HPDE6-E6E7 (cell line): ENCODE results near the gene MRPS21.
A peak's percentile ranks its signal among the peaks of the same experiment; 100 is the strongest.
"Not testable (repeated sequence)": the region's sequence is repeated elsewhere in the genome, so short reads cannot be mapped to it uniquely, and the experiment has no call there.

Source experiments
- DNase-seq: peaks from one replicate; pipeline ENCODE4 v3.0.0; 2011; ENCODE audit warnings: missing footprints; ENCODE audit errors: extremely low spot score

Gene MRPS21

DNA sequence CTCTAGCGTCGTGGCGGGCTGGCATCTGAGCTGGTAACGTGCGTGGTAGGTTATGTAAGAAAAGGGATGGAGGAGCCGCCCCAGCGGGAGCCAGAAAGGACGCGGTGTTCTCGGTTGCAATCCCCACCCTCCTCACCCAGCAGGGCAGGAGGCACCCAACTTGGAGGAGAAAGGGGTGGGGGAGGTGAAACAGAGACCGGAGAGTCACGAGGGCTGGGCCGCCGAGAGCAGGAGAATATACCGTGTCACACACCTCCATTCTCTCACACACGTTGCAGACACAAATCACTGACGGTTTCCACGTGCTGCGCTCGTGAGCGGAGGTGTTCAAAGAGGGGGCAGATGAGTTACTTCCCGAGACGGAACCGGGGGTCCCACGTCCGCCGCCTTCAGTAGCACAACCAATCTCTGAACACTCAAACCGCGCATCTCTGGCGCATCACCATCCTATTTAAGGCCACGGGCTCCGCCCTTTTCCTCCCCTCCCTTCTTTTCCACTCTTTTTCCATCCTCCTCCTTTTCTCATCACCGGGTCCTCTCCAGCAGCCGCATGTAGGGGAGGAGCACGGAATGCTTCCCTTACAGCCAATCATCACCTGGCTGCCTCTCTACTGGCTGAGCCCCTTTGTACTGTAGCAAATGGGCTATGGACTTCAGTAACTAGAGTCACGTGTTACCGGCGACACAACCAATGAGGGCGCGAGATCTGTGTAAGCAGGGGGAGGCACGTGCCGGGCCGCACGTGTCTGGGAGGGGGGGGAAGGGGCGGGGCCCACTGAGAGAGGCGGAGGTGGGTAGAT, 11.7 kb upstream of the MRPS21 start, which contains the start of gene CIART:
CIART (plus strand) TSS at position 797 of the 800 bp plus-strand sequence. CDS start 714 bp downstream, outside the sequence.
- DNase-seq = peak; percentile 99

GRCh38 chr1:150282558-150282958, 11.1 kb upstream of the MRPS21 start:
- no peak for DNase-seq

GRCh38 chr1:150283260-150283659, 10.4 kb upstream of the MRPS21 start:
- no peak for DNase-seq

DNA sequence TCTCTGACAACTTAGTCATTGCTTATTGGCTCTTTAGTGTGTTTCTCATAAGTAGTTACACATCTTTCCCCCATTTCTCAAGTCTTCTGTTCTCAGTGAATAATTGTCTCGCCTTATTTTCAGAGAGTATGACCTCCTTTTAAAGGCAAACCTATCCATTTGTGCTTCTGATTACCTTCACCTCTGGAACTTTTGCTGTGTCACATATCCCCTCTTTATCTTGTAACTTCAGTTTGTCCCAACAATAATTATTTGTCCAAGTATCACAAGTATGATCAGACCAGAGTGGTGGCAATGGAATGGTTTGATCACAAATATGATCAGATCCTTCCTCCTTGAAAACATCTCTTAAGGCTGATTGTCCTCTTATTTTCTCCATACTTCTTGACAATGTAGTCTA, 5.3 kb upstream of the MRPS21 start:
- DNase-seq = no peak

DNA sequence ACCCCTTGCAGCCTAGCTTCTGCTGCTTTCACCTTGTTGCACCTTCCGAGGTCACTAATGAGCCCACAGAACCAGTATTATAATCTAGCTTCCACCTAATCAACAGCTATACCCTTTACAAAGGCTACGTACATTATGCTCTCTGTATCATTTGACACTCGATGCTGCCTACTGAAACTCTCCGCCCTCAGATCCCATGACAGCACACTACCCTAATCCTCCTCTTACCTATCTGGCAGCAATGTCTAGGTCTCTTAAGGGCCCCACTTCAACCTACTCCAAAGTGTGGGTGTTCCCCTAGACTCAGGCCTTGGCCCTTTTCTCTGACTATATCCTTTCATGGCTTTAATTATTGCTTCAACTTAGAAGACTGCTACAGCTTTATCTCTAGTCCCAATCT, 4.8 kb upstream of the MRPS21 start:
- no peak for DNase-seq

DNA sequence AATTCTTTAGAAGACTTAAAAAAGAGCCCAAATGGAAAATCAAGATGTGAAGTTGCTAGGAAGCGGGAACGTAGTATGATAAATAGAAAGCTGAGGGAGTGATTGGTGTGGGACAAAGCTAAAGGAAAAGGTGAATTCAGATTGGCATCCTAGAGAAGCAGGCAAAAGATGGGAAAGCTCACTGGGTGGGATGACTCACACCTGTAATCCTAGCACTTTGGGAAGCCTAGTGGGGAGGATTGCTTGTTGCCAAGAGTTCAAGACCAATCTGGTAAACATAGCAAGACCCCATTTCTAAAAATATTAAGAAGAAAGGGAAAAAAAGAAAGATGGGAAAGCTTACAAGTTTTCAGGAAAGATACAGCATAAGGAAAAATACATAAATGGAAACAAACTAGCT, 1.8 kb downstream of the MRPS21 start:
- no peak for DNase-seq

GRCh38 chr1:150299716-150300115, 6.1 kb downstream of the MRPS21 start:
- DNase-seq = no peak

- DNase-seq = no peak
These were observed 8.7 kb downstream of the MRPS21 start for GRCh38 chr1:150302338-150302737.

GRCh38 chr1:150302902-150303301, 9.2 kb downstream of the MRPS21 start:
- DNase-seq = no peak

DNA sequence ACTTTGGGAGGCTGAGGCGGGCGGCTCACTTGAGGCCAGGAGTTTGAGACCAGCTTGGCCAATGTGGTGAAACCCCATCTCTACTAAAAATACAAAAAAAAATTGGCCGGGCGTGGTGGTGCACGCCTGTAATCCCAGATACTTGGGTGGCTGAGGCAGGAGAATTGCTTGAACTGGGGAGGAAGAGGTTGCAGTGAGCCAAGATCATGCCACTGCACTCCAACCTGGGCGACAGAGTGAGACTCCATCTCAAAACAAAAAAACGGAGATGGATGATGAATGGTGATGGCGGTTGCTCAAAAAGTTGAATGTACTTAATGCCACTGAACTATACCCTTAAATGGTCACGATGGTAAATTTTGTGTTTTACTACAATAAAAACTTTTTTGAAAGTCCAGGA, 14.9 kb downstream of the MRPS21 start:
- not testable (repeated sequence) for DNase-seq

GRCh38 chr1:150309758-150310508, 16.3 kb downstream of the MRPS21 start:
- DNase-seq = no peak

DNA sequence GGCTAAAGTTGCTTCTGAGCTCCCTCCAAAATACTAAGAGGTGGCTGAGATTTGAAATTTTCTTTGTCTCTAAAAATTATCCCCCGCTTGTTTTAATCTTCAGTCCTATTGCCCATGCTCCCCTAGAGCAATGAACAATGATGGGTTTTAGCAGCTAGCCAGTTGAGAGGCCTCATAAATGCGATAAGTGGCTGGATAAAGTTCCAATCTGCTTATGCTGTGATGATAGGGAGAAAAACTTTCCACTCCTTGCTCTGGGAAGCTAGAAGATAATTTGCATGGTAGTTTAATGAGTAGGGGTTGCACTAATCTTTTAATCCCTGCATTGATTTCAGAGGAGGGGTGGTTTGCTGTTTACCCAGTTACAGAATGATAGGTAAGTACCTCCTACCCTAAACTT, 18.1 kb downstream of the MRPS21 start:
- DNase-seq = no peak

DNA sequence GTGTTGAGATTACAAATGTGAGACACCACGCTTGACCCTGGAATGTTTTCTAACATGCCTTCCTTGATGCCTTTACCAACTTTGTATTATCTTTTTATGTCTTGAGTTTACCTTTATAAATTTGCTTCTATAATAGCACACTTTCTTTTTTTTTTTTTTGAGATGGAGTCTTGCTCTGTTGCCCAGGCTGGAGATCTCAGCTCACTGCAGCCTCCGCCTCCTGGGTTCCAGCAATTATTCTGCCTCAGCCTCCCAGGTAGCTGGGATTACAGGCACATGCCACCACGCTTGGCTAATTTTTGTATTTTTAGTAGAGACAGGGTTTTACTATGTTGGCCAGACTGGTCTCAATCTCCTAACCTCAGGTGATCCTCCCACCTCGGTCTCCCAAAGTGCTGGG, 21.0 kb downstream of the MRPS21 start:
- DNase-seq = not testable (repeated sequence)

DNA sequence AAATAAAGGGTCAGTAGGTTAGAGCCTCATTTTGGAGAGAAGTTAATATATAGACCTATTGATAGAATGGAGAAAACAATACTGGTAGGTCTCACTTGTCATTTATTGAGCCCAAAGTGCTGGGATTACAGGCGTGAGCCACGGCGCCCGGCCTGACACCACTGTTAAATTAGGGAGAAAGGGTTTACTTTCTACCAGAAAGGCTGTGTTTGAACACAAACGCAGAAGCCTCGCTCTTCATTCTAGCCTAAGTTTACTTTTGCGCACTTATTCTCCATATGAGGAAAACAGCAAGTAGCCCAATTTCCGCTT, 27.0 kb downstream of the MRPS21 start:
- no peak for DNase-seq

DNA sequence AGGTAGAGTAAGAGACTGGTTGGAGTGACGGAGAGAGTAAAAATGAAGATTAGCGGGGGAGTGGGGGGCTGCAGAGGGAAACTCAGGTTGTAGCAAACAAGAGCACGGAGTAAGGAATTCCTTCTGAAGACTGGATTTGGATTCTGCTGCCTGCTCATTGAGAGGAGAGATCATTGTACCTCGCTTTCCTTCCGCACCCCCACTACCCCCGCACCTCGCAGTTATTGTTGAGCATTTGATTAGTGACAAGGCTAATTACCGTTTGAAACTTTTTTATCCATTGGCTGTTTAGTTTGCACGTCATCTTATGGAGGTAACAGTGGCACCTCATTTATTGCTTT, 28.1 kb downstream of the MRPS21 start:
- DNase-seq = no peak

DNA sequence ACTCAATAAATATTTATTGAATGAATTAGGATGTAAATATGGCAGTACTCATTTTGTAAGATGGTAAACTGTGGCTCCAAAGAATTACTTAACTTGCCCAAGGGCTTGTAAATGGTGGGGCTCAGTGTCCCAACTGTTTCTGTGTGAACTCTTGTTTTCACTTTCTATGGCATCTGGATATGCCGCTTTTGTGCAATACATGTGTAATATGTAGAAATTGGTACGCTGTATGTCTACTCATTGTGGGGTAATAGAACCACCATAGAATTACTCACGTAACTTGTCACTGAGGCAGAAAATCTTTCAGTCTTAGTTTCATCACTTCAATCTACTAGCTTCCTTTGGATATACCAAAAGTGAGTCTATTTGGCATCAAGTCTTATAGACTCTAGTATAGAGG, 28.6 kb downstream of the MRPS21 start:
- no peak for DNase-seq

- no peak for DNase-seq
These were observed 39.1 kb downstream of the MRPS21 start for GRCh38 chr1:150332651-150333290.

DNA sequence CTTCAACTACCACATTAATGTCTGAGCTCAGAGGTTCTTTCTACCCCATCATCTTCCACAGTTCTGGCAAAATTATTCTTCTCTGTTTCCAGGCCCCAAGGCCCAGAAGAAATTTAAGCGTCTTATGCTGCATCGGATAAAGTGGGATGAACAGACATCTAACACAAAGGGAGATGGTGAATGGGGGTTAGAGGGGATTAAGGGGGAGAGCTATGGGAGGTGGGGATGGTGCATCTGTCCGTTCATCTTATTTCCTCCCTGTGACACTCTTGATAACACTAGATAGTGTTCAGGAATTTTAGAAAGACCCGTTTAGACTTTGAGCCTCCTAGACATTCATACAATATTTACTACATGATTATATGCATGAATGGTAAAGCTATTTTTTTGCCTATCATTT, 52.7 kb downstream of the MRPS21 start:
- no peak for DNase-seq

DNA sequence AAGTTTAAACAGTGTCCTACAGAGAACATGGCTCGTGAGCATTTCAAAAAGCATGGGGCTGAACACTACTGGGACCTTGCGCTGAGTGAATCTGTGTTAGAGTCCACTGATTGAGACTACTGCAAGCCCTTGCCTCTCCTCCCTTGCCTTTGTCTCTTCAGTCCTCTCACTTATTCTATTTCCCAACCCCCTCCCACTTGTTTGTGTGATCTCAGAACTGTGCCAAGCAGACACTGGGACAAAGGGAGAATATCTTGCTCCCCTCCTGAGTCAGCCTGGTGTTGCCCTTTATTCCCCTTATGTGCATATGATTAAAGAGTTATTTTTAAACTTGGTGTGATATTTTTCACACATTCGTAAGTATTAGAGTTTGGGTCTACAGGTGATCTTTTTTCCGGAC, 59.2 kb downstream of the MRPS21 start:
- no peak for DNase-seq
